DOHH2 (cell line): ENCODE data around the gene SNX33.

Source experiments
- CTCF ChIP-seq: fragments of 200-600 bp; sonication (generic); IDR thresholded peaks from one replicate; pipeline ENCODE4 v1.5.1; 2014; ENCODE audit warnings: antibody characterized with exemption, mild to moderate bottlenecking, low read depth, low read length; ENCODE audit not compliant: poor library complexity, severe bottlenecking
- EZH2phosphoT487 ChIP-seq: fragments of 200-600 bp; sonication (generic); IDR thresholded peaks from 2 replicates; pipeline ENCODE4 v1.6.1; 2017; ENCODE audit warnings: borderline replicate concordance, mild to moderate bottlenecking, antibody characterized with exemption, low read length, moderate library complexity, mixed read lengths

- TF ChIP-seq CTCF (no peak), EZH2phosphoT487 (no peak)
These were observed 1.5 kb downstream of the SNX33 start for GRCh38 chr15:75649045-75649761.
